Stimulated activated CD8-positive, alpha-beta memory T cell treated with anti-CD3 and anti-CD28 coated beads, Interleukin-15, amount 100 ng/mL, for 24 hours (primary cell): ENCODE data around the gene ZNF485.
A peak's percentile ranks its signal among the peaks of the same experiment; 100 is the strongest.
"Not testable (repeated sequence)": the region's sequence is repeated elsewhere in the genome, so short reads cannot be mapped to it uniquely, and the experiment has no call there.

Experiments
- DNase-seq: peaks from one replicate; pipeline ENCODE4 v3.0.0-alpha.2; 2020; ENCODE audit warnings: low read depth

The ZNF485 gene

DNA sequence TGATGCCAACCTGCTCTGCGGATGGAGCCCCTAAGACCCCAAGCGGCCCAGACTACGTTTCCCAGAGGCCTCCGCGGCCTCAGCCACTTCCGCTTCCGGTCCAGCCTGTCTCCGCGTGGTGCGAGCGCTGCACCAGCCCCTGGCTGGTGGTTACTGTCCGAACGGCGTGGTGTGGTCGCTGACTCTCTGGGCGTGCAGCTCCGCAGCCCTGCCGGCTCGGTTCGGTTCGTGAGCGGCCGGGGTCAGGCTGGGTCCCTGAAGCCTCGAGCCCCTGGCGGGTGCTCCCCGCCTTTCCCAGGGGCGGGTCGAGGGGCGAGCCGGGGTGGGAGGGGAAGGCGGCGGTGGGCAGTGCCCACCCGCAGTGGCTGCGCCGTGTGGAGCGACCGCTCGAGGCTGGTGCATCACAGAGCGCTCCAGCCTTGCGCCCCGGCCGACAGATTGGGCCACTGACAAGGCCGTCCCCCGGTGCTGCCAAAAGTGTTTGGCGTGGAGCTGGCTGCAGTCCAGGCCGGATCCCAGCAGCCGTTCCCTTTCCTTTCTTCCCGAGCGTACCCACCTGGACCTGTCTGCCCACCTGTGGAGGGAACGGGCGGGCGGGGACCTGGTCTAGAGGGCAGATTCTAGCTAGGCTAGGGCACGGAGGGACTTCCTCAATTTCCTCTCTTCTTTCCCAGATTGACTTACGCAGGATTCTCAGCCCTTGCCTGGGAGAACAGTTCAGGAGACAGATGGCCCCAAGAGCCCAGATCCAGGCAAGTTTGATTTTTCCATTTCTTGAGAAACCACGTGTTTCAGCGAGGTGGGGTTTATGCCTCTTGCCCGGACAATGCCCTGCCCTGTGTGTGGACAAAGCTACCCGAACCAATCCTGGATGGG lies at the start of gene ZNF485:
ZNF485 (plus strand) TSS at position 116 of the 876 bp plus-strand sequence; CDS start at position 729, 613 bp downstream.
- peak; percentile 44 for DNase-seq

DNA sequence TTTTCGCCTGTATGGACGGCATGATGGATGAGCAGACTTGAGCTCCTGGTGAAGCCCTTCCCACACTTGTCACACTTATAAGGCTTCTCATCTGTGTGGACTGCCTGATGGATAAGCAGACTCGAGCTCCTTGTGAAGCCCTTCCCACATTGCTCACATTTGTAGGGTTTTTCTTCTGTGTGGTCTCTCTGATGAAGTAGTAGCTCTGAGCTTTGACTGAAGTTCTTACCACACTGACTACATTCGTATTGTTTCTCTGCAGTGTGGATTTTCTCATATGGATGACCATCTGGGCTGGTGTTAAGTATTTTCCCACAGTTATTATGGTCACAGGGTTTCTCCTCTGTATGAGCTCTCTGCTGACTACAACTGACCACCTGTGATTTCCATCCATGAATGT lies 49.0 kb upstream of the ZNF485 start:
- DNase-seq: no peak

DNA sequence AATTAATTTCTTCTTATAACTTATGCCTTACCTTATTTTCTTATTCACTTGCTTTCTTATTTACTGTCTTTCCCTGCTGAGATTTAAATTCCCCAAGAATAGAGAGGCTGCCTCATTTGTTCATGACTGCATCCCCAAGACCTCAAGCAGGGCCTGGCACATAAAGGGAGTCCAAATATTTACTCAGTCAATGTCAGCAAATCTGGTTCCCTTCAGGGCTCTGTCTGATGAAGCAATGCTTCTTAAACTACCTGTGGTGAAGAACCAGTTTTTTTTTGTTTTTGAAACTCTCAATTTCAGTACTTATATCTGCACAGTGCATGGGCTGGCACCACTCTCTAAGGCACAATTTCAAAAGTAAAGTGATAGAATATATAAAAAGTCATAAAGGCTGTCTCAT lies 36.6 kb upstream of the ZNF485 start:
- no peak for DNase-seq

DNA sequence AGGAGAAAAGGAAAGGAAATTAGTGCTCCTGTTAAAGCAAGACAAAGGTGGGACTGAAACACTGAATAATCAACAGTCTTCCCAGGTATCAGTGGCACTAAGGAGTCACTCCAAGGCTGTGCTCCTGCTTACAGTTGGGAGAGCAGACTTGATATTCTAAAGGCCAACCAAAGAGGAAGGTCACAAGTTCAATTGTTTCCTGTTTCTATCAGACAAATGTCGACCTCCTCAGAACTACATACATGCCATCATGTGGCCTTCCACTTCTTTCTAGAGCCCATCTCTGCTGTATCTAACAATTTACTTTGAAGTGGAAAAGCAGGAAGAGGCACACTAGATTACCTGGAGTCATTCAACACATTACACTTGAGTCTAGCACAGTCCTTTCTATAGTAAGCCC lies 35.3 kb upstream of the ZNF485 start:
- DNase-seq: no peak

DNA sequence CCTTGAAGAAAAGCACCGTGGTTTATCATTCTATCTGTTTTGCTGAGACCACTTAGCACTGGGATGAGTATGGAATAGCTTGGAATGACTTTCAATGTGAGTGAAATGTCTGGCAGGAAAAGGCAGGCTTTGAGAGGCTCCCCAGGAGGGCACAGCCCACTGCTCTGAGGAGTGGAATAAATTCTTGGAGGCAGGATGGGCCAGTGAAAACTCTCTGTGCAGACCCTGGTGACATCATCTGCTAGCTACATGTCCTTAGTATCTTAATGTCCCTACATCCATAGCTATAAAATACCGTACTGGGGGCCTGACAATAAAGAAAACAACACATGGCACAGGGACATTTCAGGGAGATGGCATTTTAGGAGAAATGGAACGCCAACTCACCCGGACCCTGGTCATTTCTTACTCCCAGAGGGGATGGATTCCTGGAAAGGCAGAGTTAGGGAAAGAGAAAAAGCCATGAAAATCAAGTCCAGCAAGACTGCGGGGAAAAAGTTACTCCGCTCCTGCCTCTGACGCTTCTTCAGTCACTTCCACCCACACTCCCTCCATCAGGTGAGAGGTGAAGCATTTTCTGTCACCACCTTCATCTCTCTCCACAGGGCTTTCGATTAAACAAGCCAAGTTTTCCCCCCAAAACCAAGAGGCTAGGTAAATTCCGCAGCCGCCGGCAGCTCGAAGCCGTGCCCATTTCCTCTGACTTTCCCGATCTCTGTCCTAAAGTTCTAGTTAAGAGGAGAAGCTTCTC lies 32.8 kb upstream of the ZNF485 start:
- no peak for DNase-seq

DNA sequence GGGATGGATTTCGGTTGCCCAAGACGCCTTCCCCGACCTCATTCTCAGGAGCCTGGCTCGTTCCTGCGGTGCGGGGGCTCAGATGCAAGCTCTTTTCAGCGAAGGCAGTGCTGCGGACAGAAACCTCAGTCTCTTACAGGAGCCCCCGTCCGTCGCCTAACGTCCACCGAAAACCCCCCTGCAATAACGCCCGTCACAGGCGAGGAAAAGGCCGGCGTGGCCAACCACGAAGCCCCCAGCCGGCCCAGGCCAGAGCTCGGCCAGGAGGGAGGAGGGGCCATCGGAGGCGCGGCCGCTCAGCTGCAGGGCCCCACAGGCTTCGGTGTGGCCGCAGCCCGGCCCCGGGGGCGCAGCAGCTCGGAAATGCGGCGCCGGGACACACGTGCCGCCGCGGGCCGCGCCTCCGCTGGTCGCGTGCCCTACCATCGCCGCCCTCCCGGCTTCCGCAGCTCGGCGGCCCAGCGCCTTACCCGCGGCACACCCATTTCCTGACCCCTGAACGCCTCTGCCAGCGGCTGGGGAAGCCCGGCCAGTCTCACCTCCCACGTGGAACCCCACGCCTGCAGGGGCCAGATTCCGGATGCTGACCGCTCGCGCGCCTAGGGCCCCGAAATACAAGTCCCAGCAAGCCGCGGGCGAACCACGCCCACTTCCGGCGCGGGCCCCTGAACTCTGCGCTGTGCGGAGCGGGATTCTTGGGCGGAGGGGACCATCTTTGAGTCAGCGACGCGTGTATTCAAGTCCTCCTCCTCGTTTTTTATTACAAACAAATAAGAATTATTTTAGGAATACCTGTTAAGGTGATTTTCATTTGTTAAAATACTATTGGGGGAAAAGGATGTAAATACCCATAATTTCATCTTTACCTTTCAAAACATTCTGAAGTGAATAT lies 32.0 kb upstream of the ZNF485 start, which contains the start of gene ZNF239:
ZNF239 (minus strand) TSS at position 616 of the 892 bp plus-strand sequence. CDS start 16,537 bp downstream, outside the sequence.
- peak; percentile 69 for DNase-seq

GRCh38 chr10:43574906-43575305 lies 31.3 kb upstream of the ZNF485 start:
- no peak for DNase-seq

DNA sequence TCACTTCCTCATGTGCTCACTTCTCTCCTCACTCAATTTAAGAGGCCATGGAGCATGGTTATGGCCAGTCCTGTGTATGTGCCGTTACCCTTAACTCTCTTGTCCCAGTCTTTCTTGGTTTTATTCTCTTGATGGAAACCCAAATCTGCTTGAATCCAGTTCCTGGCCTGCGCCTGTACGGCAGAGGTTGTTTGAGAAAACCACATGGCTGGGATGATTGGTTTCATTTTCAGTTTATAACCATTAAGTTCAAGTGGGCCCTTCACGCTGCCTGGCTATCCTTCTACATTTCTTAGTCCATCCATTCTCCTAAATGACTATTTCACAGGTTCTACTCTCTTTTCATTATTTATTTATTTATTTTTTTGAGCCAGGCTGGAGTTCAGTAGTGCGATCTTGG lies 30.2 kb upstream of the ZNF485 start:
- DNase-seq: no peak

- DNase-seq: no peak
Measured at GRCh38 chr10:43576580-43576979, 29.7 kb upstream of the ZNF485 start.

GRCh38 chr10:43584051-43584450 lies 22.2 kb upstream of the ZNF485 start:
- DNase-seq: no peak

GRCh38 chr10:43585046-43585445 lies 21.2 kb upstream of the ZNF485 start:
- no peak for DNase-seq

DNA sequence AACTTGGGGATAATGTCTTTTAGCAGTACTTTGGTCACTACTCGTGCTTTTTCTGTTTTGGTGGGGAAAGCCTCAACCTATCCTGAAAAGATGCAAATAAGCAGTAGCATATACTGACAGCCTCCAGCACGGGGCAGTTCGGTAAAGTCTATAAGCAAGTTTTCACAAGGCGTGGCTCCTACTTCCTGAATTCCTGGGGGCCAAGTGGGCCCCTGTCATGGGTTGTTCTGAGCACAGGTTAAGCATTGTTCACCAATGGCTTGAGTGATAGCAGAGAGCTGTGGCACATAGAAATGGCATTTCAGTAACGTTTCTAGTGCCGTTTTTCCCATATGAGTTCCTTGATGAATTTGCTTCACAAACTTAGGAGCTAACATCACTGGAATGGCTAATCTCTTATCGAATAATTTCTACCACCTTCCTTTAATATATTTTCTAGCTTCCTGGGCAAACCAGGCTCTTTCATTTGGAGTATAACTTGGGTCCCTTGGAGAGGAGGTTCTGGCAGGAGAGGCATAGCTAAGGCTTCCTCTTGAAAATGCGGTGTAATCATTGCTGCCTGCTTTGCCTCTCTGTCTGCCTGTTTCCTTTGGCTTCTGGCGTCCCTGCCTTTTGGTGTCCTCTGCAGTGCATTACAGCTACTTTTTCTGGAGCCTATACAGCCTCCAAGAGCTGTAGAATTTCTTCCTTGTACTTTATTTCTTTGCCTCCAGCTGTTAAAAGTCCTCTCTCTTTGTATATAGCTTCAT lies 20.1 kb upstream of the ZNF485 start:
- DNase-seq: no peak

- DNase-seq: not testable (repeated sequence)
Measured at GRCh38 chr10:43586730-43587115, 19.5 kb upstream of the ZNF485 start.

GRCh38 chr10:43591303-43591904 lies 14.8 kb upstream of the ZNF485 start:
- no peak for DNase-seq

DNA sequence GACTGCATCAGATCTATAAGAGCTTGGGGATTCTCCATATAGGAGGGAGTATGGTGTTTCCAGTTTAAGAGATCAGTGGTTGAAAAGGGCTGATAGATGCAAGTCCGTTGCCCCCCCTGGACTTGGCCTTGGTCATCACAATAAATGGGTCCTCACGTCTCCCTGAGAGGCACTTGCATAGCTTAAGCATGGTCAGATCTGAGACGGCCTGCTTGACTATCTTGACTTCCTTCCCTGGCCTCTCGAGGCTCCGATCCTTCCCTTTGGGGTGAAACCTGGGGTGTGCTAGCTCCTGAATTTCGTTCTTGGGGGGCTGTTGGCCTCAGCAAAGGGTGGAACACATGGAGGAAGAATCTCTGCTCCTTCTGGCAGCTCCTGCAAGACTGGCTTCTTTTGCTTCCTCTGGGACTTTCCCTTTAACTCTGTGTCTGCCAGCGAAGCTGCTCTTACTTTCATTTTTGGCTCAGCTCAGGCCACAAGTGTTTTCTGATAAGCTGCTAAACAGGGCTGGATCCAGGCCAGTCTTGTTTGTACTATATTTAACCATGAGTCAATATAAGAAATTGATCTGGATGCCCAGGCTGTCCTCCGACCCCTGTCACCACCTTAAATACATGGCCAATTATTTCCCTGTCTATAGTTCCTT lies 11.2 kb upstream of the ZNF485 start:
- DNase-seq: no peak

DNA sequence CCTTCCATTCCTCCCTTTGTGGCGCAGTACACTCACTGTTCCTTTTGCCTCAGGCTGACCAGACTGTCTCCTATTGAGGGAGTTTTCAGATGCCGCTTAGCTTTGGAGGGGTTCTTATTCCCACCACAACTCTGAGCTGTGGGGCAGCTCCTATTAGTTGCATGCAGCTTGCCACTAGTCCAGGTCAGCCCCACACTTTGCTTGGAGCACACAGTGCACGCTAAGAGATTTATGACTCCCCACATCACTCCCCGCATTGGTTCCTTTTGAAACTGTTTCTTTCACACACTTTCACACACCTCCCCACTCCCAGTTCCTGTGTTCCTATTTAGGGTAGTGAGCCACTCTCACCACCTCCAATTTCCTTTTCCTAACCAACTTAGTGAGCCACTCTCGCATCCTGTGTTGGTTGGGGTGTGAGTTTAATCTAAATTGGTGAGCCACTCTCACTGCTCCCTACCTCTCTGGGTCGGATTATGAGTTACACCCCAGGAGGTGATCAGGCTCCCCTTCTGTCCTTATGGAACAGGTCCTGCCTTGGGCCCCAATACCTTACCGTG lies 10.4 kb upstream of the ZNF485 start:
- DNase-seq: no peak

DNA sequence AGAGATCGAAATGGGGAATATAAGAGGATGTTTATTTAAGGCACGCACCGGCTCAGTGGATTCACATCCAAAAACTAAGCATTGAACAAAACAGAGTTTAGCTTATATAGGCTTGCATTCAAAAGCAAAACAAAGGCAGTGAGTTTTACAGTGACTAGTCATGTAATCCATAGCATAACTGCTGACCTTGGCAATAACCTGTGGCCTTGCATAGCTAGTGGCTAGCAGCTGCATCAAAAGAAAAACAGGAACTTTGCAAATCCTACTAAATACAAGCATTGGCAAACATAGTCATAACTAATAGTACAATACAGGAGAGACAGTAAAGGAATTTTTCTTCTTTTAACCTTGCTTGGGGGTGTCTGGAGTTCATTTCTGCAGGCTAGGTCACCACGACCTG lies 9.7 kb upstream of the ZNF485 start:
- DNase-seq: no peak

DNA sequence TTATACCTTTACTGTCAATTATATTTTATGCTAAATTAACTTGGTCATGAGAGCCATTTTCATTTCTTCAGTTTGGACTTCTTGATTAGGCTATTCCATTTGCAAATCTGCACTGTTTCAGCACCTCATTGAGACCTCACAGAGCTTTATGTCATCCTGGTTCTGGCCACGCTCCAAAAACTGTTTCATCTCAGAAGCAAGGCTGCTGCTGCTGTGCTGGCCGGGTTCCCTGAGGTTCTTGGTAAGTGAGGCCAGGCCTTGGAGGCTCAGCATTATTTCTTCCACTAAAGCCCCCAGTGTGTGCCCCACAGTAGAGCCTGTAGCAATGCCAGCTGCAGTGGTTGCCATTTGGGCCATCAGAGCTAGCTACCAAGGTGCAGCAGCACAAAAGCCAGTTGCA lies 7.8 kb upstream of the ZNF485 start:
- DNase-seq: no peak

DNA sequence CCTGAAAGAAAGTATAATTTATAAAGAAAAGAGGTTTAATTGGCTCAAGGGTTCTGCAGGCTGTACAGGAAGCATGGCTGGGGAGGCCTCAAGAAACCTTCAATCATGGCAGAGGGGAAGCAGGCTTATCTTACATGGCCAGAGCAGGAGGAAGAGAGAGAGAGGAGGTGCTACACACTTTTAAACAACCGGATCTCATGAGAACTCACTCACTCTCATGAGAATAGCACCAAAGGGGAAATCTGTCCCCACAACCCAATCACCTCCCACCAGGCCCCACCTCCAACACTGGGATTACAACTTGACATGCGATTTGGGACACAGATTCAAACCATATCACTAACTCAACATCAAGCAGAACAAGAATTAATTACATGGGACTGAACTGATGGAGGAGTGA lies 6.9 kb upstream of the ZNF485 start:
- DNase-seq: no peak

GRCh38 chr10:43601576-43601975 lies 4.7 kb upstream of the ZNF485 start:
- DNase-seq: not testable (repeated sequence)
